ENCODE results near the gene OTUD1. TPM values are rescaled to one million over a fixed set of nuclear protein-coding genes. Genes with fewer than 3 reads are reported as not detected.
"Not testable (repeated sequence)": the region's sequence is repeated elsewhere in the genome, so short reads cannot be mapped to it uniquely, and the experiment has no call there.

The OTUD1 gene, protein sequence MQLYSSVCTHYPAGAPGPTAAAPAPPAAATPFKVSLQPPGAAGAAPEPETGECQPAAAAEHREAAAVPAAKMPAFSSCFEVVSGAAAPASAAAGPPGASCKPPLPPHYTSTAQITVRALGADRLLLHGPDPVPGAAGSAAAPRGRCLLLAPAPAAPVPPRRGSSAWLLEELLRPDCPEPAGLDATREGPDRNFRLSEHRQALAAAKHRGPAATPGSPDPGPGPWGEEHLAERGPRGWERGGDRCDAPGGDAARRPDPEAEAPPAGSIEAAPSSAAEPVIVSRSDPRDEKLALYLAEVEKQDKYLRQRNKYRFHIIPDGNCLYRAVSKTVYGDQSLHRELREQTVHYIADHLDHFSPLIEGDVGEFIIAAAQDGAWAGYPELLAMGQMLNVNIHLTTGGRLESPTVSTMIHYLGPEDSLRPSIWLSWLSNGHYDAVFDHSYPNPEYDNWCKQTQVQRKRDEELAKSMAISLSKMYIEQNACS
- total RNA-seq (2014; rRNA removed; shearing (Covaris generic); ENCODE audit: low replicate concordance), result 1.5 and 2.2 TPM in 2 replicates

DNA sequence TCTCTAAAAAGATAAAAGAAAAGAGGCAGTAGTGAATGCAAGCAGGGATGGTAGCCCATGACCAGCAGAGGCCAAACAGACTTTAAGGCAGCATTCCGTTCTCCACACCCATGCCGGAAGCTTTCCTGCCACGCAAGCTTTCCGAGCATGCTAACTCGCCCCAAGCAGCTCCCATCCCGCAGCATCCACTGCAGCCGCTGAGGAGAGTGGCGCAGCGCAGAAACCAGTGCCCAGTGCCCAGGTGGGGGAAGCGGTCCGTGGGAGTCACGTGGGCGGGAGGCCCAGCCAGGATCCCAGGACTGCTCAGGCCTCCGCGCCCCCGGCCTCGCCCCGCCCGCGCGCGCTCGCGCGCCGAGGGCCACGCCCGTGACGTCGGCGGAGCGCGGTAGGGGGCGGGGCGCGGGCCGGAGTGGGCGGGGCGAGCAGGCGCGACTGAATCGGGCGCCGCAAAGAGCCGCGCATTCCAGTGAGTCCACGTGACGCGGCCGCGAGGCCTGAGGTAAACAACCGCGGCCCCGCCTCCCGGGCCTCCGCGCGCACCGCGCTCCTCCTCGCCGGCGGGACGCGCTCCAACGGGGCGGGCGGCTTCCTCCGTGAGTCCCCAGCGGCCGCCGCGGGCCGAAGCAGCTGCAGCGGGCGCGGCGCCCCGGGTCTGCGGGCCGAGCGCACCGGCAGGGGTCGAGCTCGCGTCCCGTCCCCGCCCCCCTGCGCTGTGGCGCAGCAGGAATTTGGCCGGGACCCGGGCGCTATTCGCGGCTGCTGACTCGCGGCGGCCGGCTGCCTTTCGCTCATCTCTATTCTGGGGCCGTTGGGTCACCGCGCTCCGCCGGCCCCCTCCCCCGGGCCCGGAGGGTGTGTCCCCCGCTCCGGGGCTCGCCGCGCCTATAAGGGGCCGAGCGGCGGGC is at the start of gene OTUD1:
TSS of gene OTUD1 (plus strand) at position 529 of the 905 bp plus-strand sequence. CDS start 383 bp downstream, outside the sequence.
- Histone ChIP-seq H3K9me2 (replicated peaks; ENCODE audit: insufficient read depth, low read length) (no peaks in the 10 kb centered on the region), H3K4me1 (ENCODE audit: low read length) (peaks cover 10% of the 10 kb centered on the region), H2AFZ (ENCODE audit: low read length) (peak within 1 kb of the TSS; percentile 95), H3K9ac (ENCODE audit: low read length) (peak within 1 kb of the TSS; percentile 77), H3K36me3 (ENCODE audit: insufficient read depth, low read length) (no peaks in the 10 kb centered on the region), H3K4me2 (ENCODE audit: low read depth, low read length, poor library complexity, severe bottlenecking) (peak within 1 kb of the TSS; percentile 79), H3K4me3 (ENCODE audit: low read length) (peak within 1 kb of the TSS; percentile 75), H3K27ac (ENCODE audit: low read length) (no peak within 1 kb of the TSS), H3K79me2 (ENCODE audit: low read length) (no peaks in the 10 kb centered on the region), H4K20me1 (ENCODE audit: insufficient read depth, low read depth, low read length) (no peaks in the 10 kb centered on the region), H3K9me3 (ENCODE audit: low read length) (no peaks in the 10 kb centered on the region), H3K27me3 (ENCODE audit: low read length) (no peaks in the 10 kb centered on the region)
- DNase-seq, result peak; percentile 94

DNA sequence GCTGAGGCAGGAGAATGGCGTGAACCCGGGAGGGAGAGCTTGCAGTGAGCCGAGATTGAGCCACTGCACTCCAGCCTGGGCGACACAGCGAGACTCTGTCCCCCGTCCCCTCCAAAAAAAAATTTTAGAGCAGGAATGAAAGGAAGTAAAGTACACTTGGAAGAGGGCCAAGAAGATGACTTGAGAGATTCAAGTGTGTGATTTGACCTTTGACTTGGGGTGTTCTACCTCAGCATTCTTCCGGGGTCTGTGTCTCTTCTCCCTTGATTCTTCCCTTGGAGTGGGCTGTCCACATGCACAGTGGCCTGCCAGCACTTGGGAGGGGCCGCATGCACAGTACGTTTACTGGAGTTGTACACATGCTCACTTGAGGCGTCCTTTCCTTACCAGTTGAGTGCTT is 48.5 kb upstream of the OTUD1 start:
- H2AFZ ChIP-seq (ENCODE audit: low read length); H4K20me1 ChIP-seq (ENCODE audit: insufficient read depth, low read depth, low read length); H3K4me2 ChIP-seq (ENCODE audit: low read depth, low read length, poor library complexity, severe bottlenecking); H3K36me3 ChIP-seq (ENCODE audit: insufficient read depth, low read length); H3K27ac ChIP-seq (ENCODE audit: low read length); H3K4me3 ChIP-seq (ENCODE audit: low read length); DNase-seq; H3K9ac ChIP-seq (ENCODE audit: low read length); H3K27me3 ChIP-seq (ENCODE audit: low read length); H3K9me3 ChIP-seq (ENCODE audit: low read length); H3K4me1 ChIP-seq (ENCODE audit: low read length); H3K9me2 ChIP-seq (replicated peaks; ENCODE audit: insufficient read depth, low read length); H3K79me2 ChIP-seq (ENCODE audit: low read length): not testable (repeated sequence)

DNA sequence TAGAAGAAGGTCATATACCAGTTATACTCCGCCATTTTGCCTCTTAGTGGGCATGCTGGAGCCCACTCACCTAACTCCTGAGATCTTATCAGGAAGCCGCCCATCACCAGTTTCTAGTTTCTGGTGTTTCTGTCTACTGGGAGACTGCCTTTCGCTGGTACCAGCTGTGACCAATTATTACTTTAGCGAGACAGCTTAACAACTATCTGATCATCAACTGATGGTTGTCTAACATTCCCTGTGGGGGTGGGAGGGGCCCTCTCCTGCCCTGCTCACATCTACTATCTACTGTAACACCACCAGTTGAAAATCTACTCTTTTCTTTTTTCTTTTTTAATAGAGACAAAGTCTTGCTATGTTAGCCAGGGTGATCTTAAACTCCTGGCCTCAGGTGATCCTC is 48.1 kb upstream of the OTUD1 start:
- Histone ChIP-seq H3K36me3 (ENCODE audit: insufficient read depth, low read length) (no peaks in the 10 kb centered on the region), H3K4me2 (ENCODE audit: low read depth, low read length, poor library complexity, severe bottlenecking) (no peak overlapping the region), H3K9ac (ENCODE audit: low read length) (no peak overlapping the region), H2AFZ (ENCODE audit: low read length) (no peak overlapping the region), H3K27me3 (ENCODE audit: low read length) (no peaks in the 10 kb centered on the region), H3K4me1 (ENCODE audit: low read length) (no peaks in the 10 kb centered on the region), H4K20me1 (ENCODE audit: insufficient read depth, low read depth, low read length) (no peaks in the 10 kb centered on the region), H3K4me3 (ENCODE audit: low read length) (no peak overlapping the region), H3K27ac (ENCODE audit: low read length) (no peak overlapping the region), H3K79me2 (ENCODE audit: low read length) (no peaks in the 10 kb centered on the region), H3K9me3 (ENCODE audit: low read length) (no peaks in the 10 kb centered on the region), H3K9me2 (replicated peaks; ENCODE audit: insufficient read depth, low read length) (no peaks in the 10 kb centered on the region)
- no peak for DNase-seq

DNA sequence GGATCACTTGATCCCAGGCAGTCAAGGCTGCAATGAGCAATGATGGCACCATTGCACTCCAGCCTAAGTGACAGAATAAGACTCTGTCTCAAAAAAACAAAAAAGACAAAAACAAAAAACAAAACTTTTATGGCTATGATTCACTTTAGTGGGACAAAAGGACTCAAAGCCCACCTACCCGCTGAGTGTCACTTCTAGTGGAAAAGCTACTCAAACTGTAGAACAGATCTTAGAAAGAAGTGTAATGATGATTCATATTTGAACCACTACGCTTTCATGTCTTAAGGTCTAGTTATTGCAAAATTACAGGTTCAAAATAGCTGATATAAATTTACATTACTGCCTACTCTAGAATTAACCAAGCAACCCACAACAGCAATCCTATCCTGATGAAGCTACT is 47.1 kb upstream of the OTUD1 start:
- H3K4me3 ChIP-seq (ENCODE audit: low read length), result no peak overlapping the region
- H2AFZ ChIP-seq (ENCODE audit: low read length), result no peak overlapping the region
- H3K36me3 ChIP-seq (ENCODE audit: insufficient read depth, low read length), result no peaks in the 10 kb centered on the region
- H3K9ac ChIP-seq (ENCODE audit: low read length), result no peak overlapping the region
- H3K4me1 ChIP-seq (ENCODE audit: low read length), result no peaks in the 10 kb centered on the region
- no peaks in the 10 kb centered on the region for H3K79me2 ChIP-seq (ENCODE audit: low read length)
- no peaks in the 10 kb centered on the region for H4K20me1 ChIP-seq (ENCODE audit: insufficient read depth, low read depth, low read length)
- no peaks in the 10 kb centered on the region for H3K9me2 ChIP-seq (replicated peaks; ENCODE audit: insufficient read depth, low read length)
- H3K27ac ChIP-seq (ENCODE audit: low read length), result no peak overlapping the region
- no peak overlapping the region for H3K4me2 ChIP-seq (ENCODE audit: low read depth, low read length, poor library complexity, severe bottlenecking)
- no peaks in the 10 kb centered on the region for H3K27me3 ChIP-seq (ENCODE audit: low read length)
- no peaks in the 10 kb centered on the region for H3K9me3 ChIP-seq (ENCODE audit: low read length)
- DNase-seq, result no peak

DNA sequence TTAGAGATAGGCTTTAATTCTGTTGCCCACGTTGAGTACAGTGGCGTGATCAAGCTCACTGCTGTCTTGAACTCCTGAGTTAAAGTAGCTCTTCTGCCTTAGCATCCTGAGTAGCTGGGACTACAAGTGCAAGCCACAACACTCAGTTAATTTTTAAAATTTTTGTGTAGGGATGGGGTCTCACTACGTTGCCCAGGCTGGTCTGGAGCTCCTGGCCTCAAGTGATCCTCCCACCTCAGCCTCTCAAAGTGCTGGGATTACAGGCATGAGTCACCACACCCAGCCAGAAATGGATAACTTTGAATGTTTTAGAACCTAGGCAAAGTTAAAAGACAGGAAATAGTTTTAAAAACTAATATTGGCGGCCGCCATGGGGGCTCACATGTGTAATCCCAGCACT is 43.9 kb upstream of the OTUD1 start:
- Histone ChIP-seq H3K79me2 (ENCODE audit: low read length) (no peaks in the 10 kb centered on the region), H3K4me1 (ENCODE audit: low read length) (no peaks in the 10 kb centered on the region), H3K9ac (ENCODE audit: low read length) (no peak overlapping the region), H3K4me3 (ENCODE audit: low read length) (no peak overlapping the region), H4K20me1 (ENCODE audit: insufficient read depth, low read depth, low read length) (no peaks in the 10 kb centered on the region), H3K4me2 (ENCODE audit: low read depth, low read length, poor library complexity, severe bottlenecking) (no peak overlapping the region), H3K9me2 (replicated peaks; ENCODE audit: insufficient read depth, low read length) (no peaks in the 10 kb centered on the region), H3K36me3 (ENCODE audit: insufficient read depth, low read length) (no peaks in the 10 kb centered on the region), H3K27ac (ENCODE audit: low read length) (no peak overlapping the region), H3K9me3 (ENCODE audit: low read length) (no peaks in the 10 kb centered on the region), H3K27me3 (ENCODE audit: low read length) (no peaks in the 10 kb centered on the region), H2AFZ (ENCODE audit: low read length) (no peak overlapping the region)
- DNase-seq, result no peak

DNA sequence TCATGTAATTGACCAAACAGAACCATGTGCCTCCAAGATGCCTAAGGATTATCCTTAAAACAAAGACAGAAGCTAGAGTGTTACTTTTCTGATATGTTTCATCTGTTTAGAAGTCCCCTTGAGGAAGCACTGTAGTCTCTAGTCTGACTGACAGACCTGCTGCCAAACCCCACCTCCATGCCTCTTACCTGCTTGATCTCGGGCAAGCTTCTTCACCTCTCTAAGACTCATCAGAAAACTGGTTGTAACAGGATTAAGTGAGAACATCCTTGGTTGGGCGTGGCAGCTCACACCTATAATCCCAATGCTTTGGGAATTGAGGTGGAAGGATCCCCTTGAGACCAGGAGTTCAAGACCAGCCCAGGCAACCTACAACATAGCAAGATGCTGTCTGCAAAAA is 42.2 kb upstream of the OTUD1 start:
- H3K79me2 ChIP-seq (ENCODE audit: low read length), result no peaks in the 10 kb centered on the region
- H3K27ac ChIP-seq (ENCODE audit: low read length), result no peak overlapping the region
- DNase-seq, result no peak
- no peaks in the 10 kb centered on the region for H3K9me2 ChIP-seq (replicated peaks; ENCODE audit: insufficient read depth, low read length)
- no peaks in the 10 kb centered on the region for H3K36me3 ChIP-seq (ENCODE audit: insufficient read depth, low read length)
- H3K9me3 ChIP-seq (ENCODE audit: low read length), result no peaks in the 10 kb centered on the region
- H3K27me3 ChIP-seq (ENCODE audit: low read length), result no peaks in the 10 kb centered on the region
- H3K9ac ChIP-seq (ENCODE audit: low read length), result no peak overlapping the region
- no peaks in the 10 kb centered on the region for H4K20me1 ChIP-seq (ENCODE audit: insufficient read depth, low read depth, low read length)
- H3K4me2 ChIP-seq (ENCODE audit: low read depth, low read length, poor library complexity, severe bottlenecking), result no peak overlapping the region
- H2AFZ ChIP-seq (ENCODE audit: low read length), result no peak overlapping the region
- no peaks in the 10 kb centered on the region for H3K4me1 ChIP-seq (ENCODE audit: low read length)
- no peak overlapping the region for H3K4me3 ChIP-seq (ENCODE audit: low read length)

DNA sequence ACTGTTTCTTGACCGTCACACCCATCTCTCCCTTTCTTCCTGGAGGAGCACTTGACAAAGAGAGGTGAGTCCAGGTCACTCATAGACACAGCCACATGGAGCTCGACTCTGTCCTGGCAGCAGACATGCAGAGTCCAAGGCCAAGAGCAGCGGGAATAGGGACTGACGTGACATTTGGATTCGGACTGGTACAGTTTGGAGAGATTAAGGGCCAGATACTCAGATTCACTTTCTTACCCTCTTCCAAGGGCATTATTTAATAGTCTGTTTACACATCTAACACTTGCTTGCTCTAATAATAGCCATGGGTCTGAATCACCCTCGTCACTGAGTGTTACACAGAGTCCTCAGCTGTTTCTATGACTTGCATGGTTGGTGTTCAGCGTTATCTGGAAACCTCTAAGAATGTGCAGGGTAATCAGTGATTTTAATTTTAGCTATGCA is 39.2 kb upstream of the OTUD1 start:
- no peak overlapping the region for H2AFZ ChIP-seq (ENCODE audit: low read length)

DNA sequence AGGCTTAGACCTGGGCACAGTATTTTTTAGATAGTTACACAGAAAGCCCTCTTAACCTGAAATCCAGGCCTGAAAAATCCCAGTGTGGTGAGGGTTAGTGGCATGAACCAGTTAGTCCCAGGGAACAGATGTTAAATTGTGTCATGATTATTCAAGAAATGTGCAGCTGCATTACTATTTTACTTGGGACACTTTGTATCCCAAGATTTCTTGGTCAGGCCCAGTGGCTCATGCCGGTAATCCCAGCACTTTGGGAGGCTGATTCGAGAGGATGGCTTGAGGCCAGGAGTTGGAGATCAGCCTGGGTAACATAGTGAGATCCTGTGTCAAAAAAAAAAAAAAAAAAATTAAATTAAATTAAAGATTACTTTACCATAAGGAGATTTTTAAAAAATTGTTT is 36.0 kb upstream of the OTUD1 start:
- Histone ChIP-seq H3K4me3 (ENCODE audit: low read length) (no peak overlapping the region), H3K79me2 (ENCODE audit: low read length) (no peaks in the 10 kb centered on the region), H3K36me3 (ENCODE audit: insufficient read depth, low read length) (no peaks in the 10 kb centered on the region), H2AFZ (ENCODE audit: low read length) (no peak overlapping the region), H3K9me2 (replicated peaks; ENCODE audit: insufficient read depth, low read length) (no peaks in the 10 kb centered on the region), H4K20me1 (ENCODE audit: insufficient read depth, low read depth, low read length) (no peaks in the 10 kb centered on the region), H3K27me3 (ENCODE audit: low read length) (no peaks in the 10 kb centered on the region), H3K4me1 (ENCODE audit: low read length) (no peaks in the 10 kb centered on the region), H3K27ac (ENCODE audit: low read length) (no peak overlapping the region), H3K9ac (ENCODE audit: low read length) (no peak overlapping the region), H3K9me3 (ENCODE audit: low read length) (no peaks in the 10 kb centered on the region), H3K4me2 (ENCODE audit: low read depth, low read length, poor library complexity, severe bottlenecking) (no peak overlapping the region)
- no peak for DNase-seq

More for the DNA sequence above, 39.2 kb upstream of the OTUD1 start:
- no peak for DNase-seq
- H3K4me3 ChIP-seq (ENCODE audit: low read length), result no peak overlapping the region
- no peaks in the 10 kb centered on the region for H3K36me3 ChIP-seq (ENCODE audit: insufficient read depth, low read length)
- no peak overlapping the region for H3K4me2 ChIP-seq (ENCODE audit: low read depth, low read length, poor library complexity, severe bottlenecking)
- no peaks in the 10 kb centered on the region for H3K9me2 ChIP-seq (replicated peaks; ENCODE audit: insufficient read depth, low read length)
- no peaks in the 10 kb centered on the region for H4K20me1 ChIP-seq (ENCODE audit: insufficient read depth, low read depth, low read length)
- H3K27ac ChIP-seq (ENCODE audit: low read length), result no peak overlapping the region
- no peak overlapping the region for H3K9ac ChIP-seq (ENCODE audit: low read length)
- H3K27me3 ChIP-seq (ENCODE audit: low read length), result no peaks in the 10 kb centered on the region
- H3K4me1 ChIP-seq (ENCODE audit: low read length), result no peaks in the 10 kb centered on the region
- no peaks in the 10 kb centered on the region for H3K9me3 ChIP-seq (ENCODE audit: low read length)
- no peaks in the 10 kb centered on the region for H3K79me2 ChIP-seq (ENCODE audit: low read length)

Data from Karpas-422 (cell line).